ENCODE results near the gene CNOT2.

- TF ChIP-seq CTCF (conservative IDR thresholded peaks at IDR 0.05; ENCODE audit: low read length) (no peak), EZH2phosphoT487 (IDR thresholded peaks at IDR 0.05; ENCODE audit: borderline replicate concordance, low read depth, low read length) (no peak)
Observed at GRCh38 chr12:70314145-70314544, 70.9 kb downstream of the CNOT2 start.

All from OCI-LY7 (cell line).